B cell (primary cell): ENCODE measurements around the gene GDF11.

Source experiments
- EZH2 ChIP-seq: IDR thresholded peaks from 2 replicates; pipeline ENCODE4 v1.6.1; 2012; ENCODE audit warnings: borderline replicate concordance, low read depth, mild to moderate bottlenecking, moderate library complexity, low read length; ENCODE audit not compliant: insufficient read depth, poor library complexity, severe bottlenecking
- TF ChIP-seq, protein P1 (sequence below): fragments of 200-600 bp; IDR thresholded peaks from one replicate; pipeline ENCODE4 v1.8.0; 2022; ENCODE audit warnings: antibody characterized with exemption, mild to moderate bottlenecking

DNA sequence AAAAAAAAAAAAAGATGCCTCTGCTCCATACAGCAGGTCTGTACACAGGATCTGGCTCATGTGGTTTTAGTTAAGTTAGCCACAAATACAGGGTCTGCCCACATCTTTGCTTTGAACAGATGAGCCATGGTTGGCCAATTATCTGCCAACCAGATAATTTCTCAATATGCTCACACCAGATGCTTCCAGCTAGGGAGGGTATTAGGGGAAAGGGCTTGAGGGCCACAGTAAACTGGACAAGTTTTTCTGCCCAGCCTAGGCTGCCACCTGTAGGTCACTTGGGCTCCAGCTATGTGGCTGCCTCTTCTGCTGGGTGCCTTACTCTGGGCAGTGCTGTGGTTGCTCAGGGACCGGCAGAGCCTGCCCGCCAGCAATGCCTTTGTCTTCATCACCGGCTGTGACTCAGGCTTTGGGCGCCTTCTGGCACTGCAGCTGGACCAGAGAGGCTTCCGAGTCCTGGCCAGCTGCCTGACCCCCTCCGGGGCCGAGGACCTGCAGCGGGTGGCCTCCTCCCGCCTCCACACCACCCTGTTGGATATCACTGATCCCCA is 22.0 kb upstream of the GDF11 start:
- TF ChIP-seq, protein P1, sequence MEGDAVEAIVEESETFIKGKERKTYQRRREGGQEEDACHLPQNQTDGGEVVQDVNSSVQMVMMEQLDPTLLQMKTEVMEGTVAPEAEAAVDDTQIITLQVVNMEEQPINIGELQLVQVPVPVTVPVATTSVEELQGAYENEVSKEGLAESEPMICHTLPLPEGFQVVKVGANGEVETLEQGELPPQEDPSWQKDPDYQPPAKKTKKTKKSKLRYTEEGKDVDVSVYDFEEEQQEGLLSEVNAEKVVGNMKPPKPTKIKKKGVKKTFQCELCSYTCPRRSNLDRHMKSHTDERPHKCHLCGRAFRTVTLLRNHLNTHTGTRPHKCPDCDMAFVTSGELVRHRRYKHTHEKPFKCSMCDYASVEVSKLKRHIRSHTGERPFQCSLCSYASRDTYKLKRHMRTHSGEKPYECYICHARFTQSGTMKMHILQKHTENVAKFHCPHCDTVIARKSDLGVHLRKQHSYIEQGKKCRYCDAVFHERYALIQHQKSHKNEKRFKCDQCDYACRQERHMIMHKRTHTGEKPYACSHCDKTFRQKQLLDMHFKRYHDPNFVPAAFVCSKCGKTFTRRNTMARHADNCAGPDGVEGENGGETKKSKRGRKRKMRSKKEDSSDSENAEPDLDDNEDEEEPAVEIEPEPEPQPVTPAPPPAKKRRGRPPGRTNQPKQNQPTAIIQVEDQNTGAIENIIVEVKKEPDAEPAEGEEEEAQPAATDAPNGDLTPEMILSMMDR = no peak
- TF ChIP-seq EZH2 = no peak
